ENCODE results near the gene STAT5A. TPM values are rescaled to one million over a fixed set of nuclear protein-coding genes. Genes with fewer than 3 reads are reported as not detected.

STAT5A gene
- total RNA-seq, 4 donors from 2014 or later, result 7.3 to 34.3 (median 14.0) TPM

- no peak for TF ChIP-seq POLR2A (IDR thresholded peaks at IDR 0.05)
- TF ChIP-seq, protein P1, sequence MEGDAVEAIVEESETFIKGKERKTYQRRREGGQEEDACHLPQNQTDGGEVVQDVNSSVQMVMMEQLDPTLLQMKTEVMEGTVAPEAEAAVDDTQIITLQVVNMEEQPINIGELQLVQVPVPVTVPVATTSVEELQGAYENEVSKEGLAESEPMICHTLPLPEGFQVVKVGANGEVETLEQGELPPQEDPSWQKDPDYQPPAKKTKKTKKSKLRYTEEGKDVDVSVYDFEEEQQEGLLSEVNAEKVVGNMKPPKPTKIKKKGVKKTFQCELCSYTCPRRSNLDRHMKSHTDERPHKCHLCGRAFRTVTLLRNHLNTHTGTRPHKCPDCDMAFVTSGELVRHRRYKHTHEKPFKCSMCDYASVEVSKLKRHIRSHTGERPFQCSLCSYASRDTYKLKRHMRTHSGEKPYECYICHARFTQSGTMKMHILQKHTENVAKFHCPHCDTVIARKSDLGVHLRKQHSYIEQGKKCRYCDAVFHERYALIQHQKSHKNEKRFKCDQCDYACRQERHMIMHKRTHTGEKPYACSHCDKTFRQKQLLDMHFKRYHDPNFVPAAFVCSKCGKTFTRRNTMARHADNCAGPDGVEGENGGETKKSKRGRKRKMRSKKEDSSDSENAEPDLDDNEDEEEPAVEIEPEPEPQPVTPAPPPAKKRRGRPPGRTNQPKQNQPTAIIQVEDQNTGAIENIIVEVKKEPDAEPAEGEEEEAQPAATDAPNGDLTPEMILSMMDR (IDR thresholded peaks at IDR 0.05), result no peak
- DNase-seq, result no peak
- no peaks in the 10 kb centered on the region for H3K36me3 ChIP-seq
- H3K4me3 ChIP-seq, result no peak overlapping the region
- no peaks in the 10 kb centered on the region for H3K27me3 ChIP-seq
- peaks cover 15 to 28% (median 15%) of the 10 kb centered on the region in 3 donors for H3K4me1 ChIP-seq
- intact Hi-C loops (cut with DNase I), result no loop called here
- no peak overlapping the region for H3K27ac ChIP-seq
- 75 to 88% methylated on average over 3 to 4 of the region's 6 CpGs for WGBS, 2 donors
- no peaks in the 10 kb centered on the region for H3K9me3 ChIP-seq
Observed at GRCh38 chr17:42282478-42283080, 5.7 kb upstream of the STAT5A start.

GRCh38 chr17:42283241-42284023 lies 4.9 kb upstream of the STAT5A start:
- Histone ChIP-seq H3K27ac (peak overlapping the region in 1 of 4 donors; percentile 2), H3K9me3 (no peaks in the 10 kb centered on the region), H3K4me3 (no peak overlapping the region), H3K27me3 (no peaks in the 10 kb centered on the region), H3K36me3 (no peaks in the 10 kb centered on the region), H3K4me1 (peaks cover 18 to 34% (median 19%) of the 10 kb centered on the region in 3 donors)
- WGBS, 2 donors, result 71 to 88% methylated on average over 3 of the region's 7 CpGs
- intact Hi-C loops (cut with DNase I), result no loop called here
- TF ChIP-seq POLR2A (IDR thresholded peaks at IDR 0.05), result no peak
- TF ChIP-seq, protein P1 (IDR thresholded peaks at IDR 0.05), result no peak
- no peak for DNase-seq

DNA sequence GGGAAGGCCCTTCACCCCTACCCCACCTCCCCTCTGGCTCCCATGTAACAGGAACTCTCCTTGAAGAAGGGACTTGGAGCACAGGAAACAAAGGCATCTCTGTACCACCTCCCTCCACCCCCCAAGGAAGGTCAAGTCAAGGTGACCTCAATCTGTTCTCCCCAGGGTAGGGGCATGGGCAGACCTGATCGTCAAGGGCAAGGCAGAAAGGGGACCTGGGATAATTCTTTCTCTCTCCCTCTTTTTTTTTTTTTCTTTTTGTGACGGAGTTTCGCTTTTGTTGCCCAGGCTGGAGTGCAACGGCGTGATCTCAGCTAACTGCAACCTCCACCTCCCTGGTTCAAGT lies 4.3 kb upstream of the STAT5A start:
- DNase-seq, result no peak

DNA sequence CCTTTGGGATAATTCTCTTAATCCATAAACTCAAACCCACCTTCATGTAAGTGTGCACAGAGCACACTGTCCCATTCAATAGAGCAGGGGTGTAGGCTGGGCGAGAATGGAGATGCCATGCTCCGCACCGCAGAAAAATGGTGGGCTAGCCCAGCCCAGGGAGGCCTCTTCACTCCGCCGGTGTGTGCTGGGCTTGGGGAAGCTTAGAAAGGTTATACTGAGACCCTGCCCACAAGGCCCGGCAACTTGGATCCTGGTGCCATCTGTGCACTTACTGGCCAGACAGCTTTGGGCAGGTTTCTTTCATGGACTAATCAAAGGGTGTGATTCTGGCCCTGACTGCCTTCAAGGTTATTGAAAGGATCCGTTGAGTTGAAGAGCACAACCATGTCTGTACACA lies 3.7 kb upstream of the STAT5A start:
- no peak overlapping the region for H3K27ac ChIP-seq
- peaks cover 27 to 45% (median 30%) of the 10 kb centered on the region in 3 donors for H3K4me1 ChIP-seq
- intact Hi-C loops (cut with DNase I), result no loop called here
- H3K27me3 ChIP-seq, result no peaks in the 10 kb centered on the region
- no peaks in the 10 kb centered on the region for H3K9me3 ChIP-seq
- no peaks in the 10 kb centered on the region for H3K36me3 ChIP-seq
- 91 to 94% methylated on average over 2 to 5 of the region's 7 CpGs for WGBS, 2 donors
- TF ChIP-seq, protein P1 (IDR thresholded peaks at IDR 0.05), result no peak
- TF ChIP-seq POLR2A (IDR thresholded peaks at IDR 0.05), result no peak
- no peak for DNase-seq
- H3K4me3 ChIP-seq, result no peak overlapping the region

More for the DNA sequence above, 4.3 kb upstream of the STAT5A start:
- TF ChIP-seq, protein P1 (IDR thresholded peaks at IDR 0.05), result no peak
- TF ChIP-seq POLR2A (IDR thresholded peaks at IDR 0.05), result no peak
- Histone ChIP-seq H3K27me3 (no peaks in the 10 kb centered on the region), H3K9me3 (no peaks in the 10 kb centered on the region), H3K27ac (no peak overlapping the region), H3K4me3 (no peak overlapping the region), H3K4me1 (peaks cover 21 to 40% (median 24%) of the 10 kb centered on the region in 3 donors), H3K36me3 (no peaks in the 10 kb centered on the region)
- WGBS, 2 donors, result 93 to 97% methylated on average over 5 of the region's 5 CpGs
- intact Hi-C loops (cut with DNase I), result no loop called here

DNA sequence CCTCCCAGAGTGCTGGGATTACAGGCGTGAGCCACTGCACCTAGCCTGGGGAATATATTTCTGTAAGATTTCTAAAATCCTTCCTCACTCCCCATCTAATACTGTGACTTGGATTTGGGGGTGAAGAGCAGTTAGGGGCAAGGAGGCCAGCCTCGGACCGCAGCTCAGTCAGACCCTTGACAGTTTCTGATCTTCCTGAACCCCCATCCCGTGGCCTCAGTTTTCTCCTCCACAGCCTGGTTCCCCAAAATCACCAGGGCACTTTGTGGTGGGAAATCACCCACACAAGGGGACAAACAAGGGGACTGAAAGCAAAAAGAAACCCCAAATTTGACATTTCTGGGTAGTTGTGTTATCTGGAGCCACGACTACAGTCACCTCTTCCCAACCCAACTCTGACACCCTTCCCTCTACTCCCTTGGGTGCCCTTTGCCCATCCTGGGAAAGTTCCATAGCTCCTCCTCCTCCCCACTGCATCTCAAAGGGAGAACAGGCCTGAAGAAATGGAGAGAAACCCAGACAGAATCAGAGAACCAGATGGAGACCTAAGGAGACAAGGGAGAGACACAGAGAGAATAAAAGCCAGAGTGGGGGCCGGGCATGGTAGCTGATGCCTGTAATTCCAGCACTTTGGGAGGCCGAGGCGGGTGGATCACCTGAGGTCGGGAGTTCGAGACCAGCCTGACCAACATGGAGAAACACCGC lies 2.8 kb upstream of the STAT5A start:
- H3K27ac ChIP-seq, result peak overlapping the region in 2 of 4 donors; percentile 82 to 92
- no peak for TF ChIP-seq POLR2A (IDR thresholded peaks at IDR 0.05)
- TF ChIP-seq, protein P1 (IDR thresholded peaks at IDR 0.05), result no peak
- H3K4me1 ChIP-seq, result peaks cover 34 to 55% (median 35%) of the 10 kb centered on the region in 3 donors
- H3K4me3 ChIP-seq, result no peak overlapping the region
- no peaks in the 10 kb centered on the region for H3K27me3 ChIP-seq
- no peaks in the 10 kb centered on the region for H3K36me3 ChIP-seq
- 84 to 89% methylated on average over 9 to 10 of the region's 11 CpGs for WGBS, 2 donors
- intact Hi-C loops (cut with DNase I), result no loop called here
- no peaks in the 10 kb centered on the region for H3K9me3 ChIP-seq
- no peak for DNase-seq
